Keratinocyte (primary cell): ENCODE results near the gene TCAF2. TPM values are rescaled to one million over a fixed set of nuclear protein-coding genes. Genes with fewer than 3 reads are reported as not detected.
"Not testable (repeated sequence)": the region's sequence is repeated elsewhere in the genome, so short reads cannot be mapped to it uniquely, and the experiment has no call there.

ENCODE experiments used
- DNase-seq: peaks from one replicate; pipeline ENCODE4 v3.0.0-alpha.2; 2011; ENCODE audit warnings: low read depth, missing footprints, low spot score
- FAIRE-seq: peaks from 2 replicates; lab custom pipeline; 2011; peaks lifted over from hg19 to GRCh38; lab: Jason Lieb, UNC
- H2AFZ ChIP-seq: 2 replicates; pipeline ENCODE4 v1.6.0; 2012; ENCODE audit warnings: low read length, control low read depth, inconsistent platforms; ENCODE audit not compliant: control insufficient read depth
- H3K27ac ChIP-seq: 2 replicates; pipeline ENCODE4 v1.5.1; 2011; ENCODE audit warnings: low read length; ENCODE audit not compliant: control insufficient read depth, insufficient read depth
- H3K27me3 ChIP-seq: 3 replicates; pipeline ENCODE4 v1.6.0; 2011; ENCODE audit warnings: low read length; ENCODE audit not compliant: control insufficient read depth, insufficient read depth; ENCODE audit errors: extremely low read depth
- H3K36me3 ChIP-seq, 2 experiments: 2 replicates in 1 of 2; 3 replicates in 1 of 2; pipeline ENCODE4 v1.5.1; 2011; ENCODE audit warnings: low read length in 2 of 2, mild to moderate bottlenecking in 1 of 2; ENCODE audit not compliant: control insufficient read depth in 2 of 2, insufficient read depth in 2 of 2; ENCODE audit errors: extremely low read depth in 1 of 2
- H3K4me1 ChIP-seq: 3 replicates; pipeline ENCODE4 v1.5.1; 2011; ENCODE audit warnings: low read length; ENCODE audit not compliant: control insufficient read depth, insufficient read depth; ENCODE audit errors: extremely low read depth
- H3K4me2 ChIP-seq: 3 replicates; pipeline ENCODE4 v1.6.0; 2011; ENCODE audit warnings: low read depth, low read length; ENCODE audit not compliant: control insufficient read depth, insufficient read depth; ENCODE audit errors: extremely low read depth
- H3K4me3 ChIP-seq, 3 experiments: fragments of 200-600 bp in 1 of 3; sonication (generic) in 1 of 3; 2 replicates in 2 of 3; 3 replicates in 1 of 3; pipeline ENCODE4 v1.5.1; 2011 to 2016; ENCODE audit warnings: low read length in 3 of 3, mild to moderate bottlenecking in 3 of 3, control low read depth in 2 of 3, inconsistent platforms in 1 of 3, low read depth in 1 of 3, mixed read lengths in 1 of 3, mixed run types in 1 of 3, moderate library complexity in 1 of 3; ENCODE audit not compliant: control insufficient read depth in 2 of 3, insufficient read depth in 2 of 3; ENCODE audit errors: extremely low read depth in 1 of 3
- H3K79me2 ChIP-seq: 2 replicates; pipeline ENCODE4 v1.6.0; 2012; ENCODE audit warnings: low read length; ENCODE audit not compliant: control insufficient read depth, insufficient read depth
- H3K9ac ChIP-seq: 3 replicates; pipeline ENCODE4 v1.6.0; 2011; ENCODE audit warnings: low read length; ENCODE audit not compliant: control insufficient read depth, insufficient read depth; ENCODE audit errors: extremely low read depth
- H3K9me1 ChIP-seq: 3 replicates; pipeline ENCODE4 v1.6.0; 2011; ENCODE audit warnings: low read length; ENCODE audit not compliant: control insufficient read depth, insufficient read depth; ENCODE audit errors: extremely low read depth
- H3K9me3 ChIP-seq: 2 replicates; pipeline ENCODE4 v1.5.1; 2012; ENCODE audit warnings: low read depth, low read length; ENCODE audit not compliant: control insufficient read depth
- H4K20me1 ChIP-seq: 3 replicates; pipeline ENCODE4 v1.6.0; 2011; ENCODE audit warnings: low read length; ENCODE audit not compliant: control insufficient read depth, insufficient read depth; ENCODE audit errors: extremely low read depth
- dilution Hi-C: fragments of 300-500 bp; cut with MboI; formaldehyde crosslinking; loops from one replicate; pipeline ENCODE4 v1.7.0; 2020; ENCODE audit warnings: low sequenced_read_pairs; ENCODE audit not compliant: extremely low pct_ligation_motif_present
- polyA minus RNA-seq, 3 experiments: library from RNA; depleted of rRNA, polyadenylated mRNA; stranded (reverse); fragments of >200 nt; gene quantifications; 1 replicate in 1 of 3; 2 replicates in 1 of 3; 3 replicates in 1 of 3; pipeline ENCODE4 v1.2.3, GENCODE V29; 2011
- polyA plus RNA-seq, 5 experiments: library from polyadenylated mRNA; depleted of rRNA in 3 of 5; stranded (reverse) in 3 of 5; stranded (forward) in 1 of 5; unstranded in 1 of 5; fragments of >200 nt; gene quantifications; 1 replicate in 1 of 5; 2 replicates in 3 of 5; 3 replicates in 1 of 5; pipeline versions ENCODE4 v1.2.1 to v1.2.3, GENCODE V29; 2011 to 2012; ENCODE audit warnings: missing spikeins in 2 of 5, low read depth in 1 of 5, low replicate concordance in 1 of 5

TCAF2 gene
- 0.61 to 1.6 TPM (median 1.2 TPM) in 3 replicates for polyA plus RNA-seq
- 0.06 TPM for polyA plus RNA-seq (2011; ENCODE audit: low read depth)
- polyA plus RNA-seq (2011; cell fraction: cytosol; rRNA removed) = 0.52 and 0.97 TPM in 2 replicates
- 1.2 and 1.6 TPM in 2 replicates for polyA plus RNA-seq (2011; cell fraction: nucleus; rRNA removed)
- 0.45 and 0.47 TPM in 2 replicates for polyA plus RNA-seq (2012; ENCODE audit: low replicate concordance)
- 2.4 to 3.5 TPM (median 3.2 TPM) in 3 replicates for polyA minus RNA-seq
- polyA minus RNA-seq (2011; cell fraction: cytosol; rRNA and poly(A)+ RNA removed) = 1.3 TPM
- polyA minus RNA-seq (2011; cell fraction: nucleus; rRNA and poly(A)+ RNA removed) = 1.9 and 2.2 TPM in 2 replicates

GRCh38 chr7:143620646-143621045, at the start of gene TCAF2:
Gene TCAF2, plus strand, starts transcription at chr7:143620974.
- not testable (repeated sequence) for FAIRE-seq, DNase-seq, H3K4me3 ChIP-seq

GRCh38 chr7:143571501-143571900, 49.3 kb upstream of the TCAF2 start, which contains the start of gene CTAGE15:
Gene CTAGE15, plus strand, starts transcription at chr7:143571801. Its CDS starts 17 bp downstream, at chr7:143571818.
- H3K4me2 ChIP-seq, dilution Hi-C loops: not testable (repeated sequence)

More at GRCh38 chr7:143620646-143621045, at the start of gene TCAF2:
- H3K4me1 ChIP-seq, H2AFZ ChIP-seq, H4K20me1 ChIP-seq, H3K4me2 ChIP-seq, H3K9me1 ChIP-seq, H3K27me3 ChIP-seq, H3K9ac ChIP-seq, H3K9me3 ChIP-seq, dilution Hi-C loops, H3K79me2 ChIP-seq, H3K36me3 ChIP-seq, H3K27ac ChIP-seq: not testable (repeated sequence)

GRCh38 chr7:143588183-143588582, 32.6 kb upstream of the TCAF2 start:
- H4K20me1 ChIP-seq, DNase-seq, H3K27ac ChIP-seq, H3K9me1 ChIP-seq, FAIRE-seq, dilution Hi-C loops, H3K36me3 ChIP-seq, H3K79me2 ChIP-seq, H3K4me3 ChIP-seq, H3K4me2 ChIP-seq, H3K4me1 ChIP-seq, H3K27me3 ChIP-seq, H2AFZ ChIP-seq, H3K9me3 ChIP-seq, H3K9ac ChIP-seq: not testable (repeated sequence)

More at GRCh38 chr7:143571501-143571900, 49.3 kb upstream of the TCAF2 start, which contains the start of gene CTAGE15:
- not testable (repeated sequence) for H2AFZ ChIP-seq, H3K9me1 ChIP-seq, DNase-seq, H3K27ac ChIP-seq, H3K36me3 ChIP-seq, H3K79me2 ChIP-seq, H3K4me1 ChIP-seq, H4K20me1 ChIP-seq, H3K27me3 ChIP-seq, FAIRE-seq, H3K4me3 ChIP-seq, H3K9ac ChIP-seq, H3K9me3 ChIP-seq

- H3K4me1 ChIP-seq, H3K9me1 ChIP-seq, H3K27me3 ChIP-seq, H3K27ac ChIP-seq, H3K36me3 ChIP-seq, FAIRE-seq, H3K9ac ChIP-seq, dilution Hi-C loops, H3K4me2 ChIP-seq, H4K20me1 ChIP-seq, H2AFZ ChIP-seq, H3K79me2 ChIP-seq, H3K9me3 ChIP-seq, DNase-seq, H3K4me3 ChIP-seq: not testable (repeated sequence)
Observed at GRCh38 chr7:143589897-143590296, 30.9 kb upstream of the TCAF2 start.

GRCh38 chr7:143598086-143598485, 22.7 kb upstream of the TCAF2 start:
- H4K20me1 ChIP-seq, H3K9me1 ChIP-seq, H3K9ac ChIP-seq, H3K9me3 ChIP-seq, H3K4me2 ChIP-seq, H3K4me3 ChIP-seq, H3K79me2 ChIP-seq, H3K36me3 ChIP-seq, FAIRE-seq, H3K27me3 ChIP-seq, H2AFZ ChIP-seq, dilution Hi-C loops, H3K4me1 ChIP-seq, DNase-seq, H3K27ac ChIP-seq: not testable (repeated sequence)
